ENCODE results near the gene MCF2L. TPM values are rescaled to one million over a fixed set of nuclear protein-coding genes. Genes with fewer than 3 reads are reported as not detected.

The MCF2L gene
- total RNA-seq, 4 donors from 2014 or later, result 62.1 to 186 (median 91.3) TPM

- Histone ChIP-seq H3K27ac (no peak overlapping the region), H3K27me3 (no peaks in the 10 kb centered on the region), H3K4me3 (no peak overlapping the region), H3K9me3 (no peaks in the 10 kb centered on the region), H3K4me1 (no peaks in the 10 kb centered on the region), H3K36me3 (no peaks in the 10 kb centered on the region)
- DNase-seq, result peak; percentile 3
- 80% methylated on average over 9 of the region's 9 CpGs; no CpG with 5 or more reads in 1 of the 2 donors for WGBS, 2 donors (ENCODE audit: low coverage in 1 of 2)
- no peak for TF ChIP-seq POLR2A (IDR thresholded peaks at IDR 0.05)
- TF ChIP-seq POLR2AphosphoS5 (IDR thresholded peaks at IDR 0.05), result no peak
- no peak for TF ChIP-seq CTCF (IDR thresholded peaks at IDR 0.05)
- in situ Hi-C loops (cut with MboI; ENCODE audit: low pct_ligation_motif_present in 1 of 4, low pct_unique_long_range_greater_than_20kb in 1 of 4, low sequenced_read_pairs in 3 of 4), result loop anchor here in 1 of 4 donors (25.0 kb wide), 1 partner anchor 425 kb away; no protein-coding TSS in a partner anchor
- intact Hi-C loops (cut with DNase I; ENCODE audit: low total_unique reads), result no loop called here
Observed at GRCh38 chr13:112962396-112962795, 6.6 kb upstream of the MCF2L start.

- Histone ChIP-seq H3K27me3 (no peaks in the 10 kb centered on the region), H3K4me1 (peaks cover 0 to 5% (median 0%) of the 10 kb centered on the region in 4 donors), H3K36me3 (no peaks in the 10 kb centered on the region), H3K27ac (no peak overlapping the region), H3K4me3 (no peak overlapping the region), H3K9me3 (no peaks in the 10 kb centered on the region)
- intact Hi-C loops (cut with DNase I; ENCODE audit: low total_unique reads), result no loop called here
- WGBS, 2 donors (ENCODE audit: low coverage in 1 of 2), result 83% methylated on average over 16 of the region's 16 CpGs; no CpG with 5 or more reads in 1 of the 2 donors
- in situ Hi-C loops (cut with MboI; ENCODE audit: low pct_ligation_motif_present in 1 of 4, low pct_unique_long_range_greater_than_20kb in 1 of 4, low sequenced_read_pairs in 3 of 4), result loop anchor here in 1 of 4 donors (25.0 kb wide), 1 partner anchor 424 kb away; no protein-coding TSS in a partner anchor
- peak; percentile 2 for DNase-seq
- no peak for TF ChIP-seq POLR2A (IDR thresholded peaks at IDR 0.05)
- TF ChIP-seq CTCF (IDR thresholded peaks at IDR 0.05), result no peak
- TF ChIP-seq POLR2AphosphoS5 (IDR thresholded peaks at IDR 0.05), result no peak
- no peak for TF ChIP-seq EP300 (IDR thresholded peaks at IDR 0.05; ENCODE audit: low read depth)
Observed at GRCh38 chr13:112962911-112963625, 5.9 kb upstream of the MCF2L start.

- H3K36me3 ChIP-seq, result no peaks in the 10 kb centered on the region
- intact Hi-C loops (cut with DNase I; ENCODE audit: low total_unique reads) (no loop called here), in situ Hi-C loops (cut with MboI; ENCODE audit: low pct_ligation_motif_present in 1 of 4, low pct_unique_long_range_greater_than_20kb in 1 of 4, low sequenced_read_pairs in 3 of 4) (loop anchor here in 1 of 4 donors (25.0 kb wide), 1 partner anchor 424 kb away; no protein-coding TSS in a partner anchor)
- H3K4me1 ChIP-seq, result peaks cover 0 to 9% (median 3%) of the 10 kb centered on the region in 4 donors
- 91% methylated on average over 11 of the region's 11 CpGs; no CpG with 5 or more reads in 1 of the 2 donors for WGBS, 2 donors (ENCODE audit: low coverage in 1 of 2)
- H3K27me3 ChIP-seq, result peaks cover 6% of the 10 kb centered on the region
- no peaks in the 10 kb centered on the region for H3K9me3 ChIP-seq
- TF ChIP-seq CTCF (IDR thresholded peaks at IDR 0.05) (no peak), POLR2A (IDR thresholded peaks at IDR 0.05) (no peak), EP300 (IDR thresholded peaks at IDR 0.05; ENCODE audit: low read depth) (no peak), POLR2AphosphoS5 (IDR thresholded peaks at IDR 0.05) (no peak)
- no peak overlapping the region for H3K27ac ChIP-seq
- H3K4me3 ChIP-seq, result no peak overlapping the region
- DNase-seq, result peak; percentile 6
Observed at GRCh38 chr13:112963641-112964040, 5.4 kb upstream of the MCF2L start.

GRCh38 chr13:112964971-112965492 is 4.0 kb upstream of the MCF2L start:
- peaks cover 16% of the 10 kb centered on the region for H3K27me3 ChIP-seq
- WGBS, 2 donors (ENCODE audit: low coverage in 1 of 2), result 49% methylated on average over 12 of the region's 12 CpGs; no CpG with 5 or more reads in 1 of the 2 donors
- H3K4me1 ChIP-seq, result peaks cover 0 to 18% (median 7%) of the 10 kb centered on the region in 4 donors
- H3K4me3 ChIP-seq, result no peak overlapping the region
- TF ChIP-seq CTCF (IDR thresholded peaks at IDR 0.05), result no peak
- TF ChIP-seq EP300 (IDR thresholded peaks at IDR 0.05; ENCODE audit: low read depth), result no peak
- TF ChIP-seq POLR2AphosphoS5 (IDR thresholded peaks at IDR 0.05), result no peak
- no peak for TF ChIP-seq POLR2A (IDR thresholded peaks at IDR 0.05)
- peak; percentile 8 for DNase-seq
- no peaks in the 10 kb centered on the region for H3K36me3 ChIP-seq
- H3K9me3 ChIP-seq, result no peaks in the 10 kb centered on the region
- intact Hi-C loops (cut with DNase I; ENCODE audit: low total_unique reads), result no loop called here
- in situ Hi-C loops (cut with MboI; ENCODE audit: low pct_ligation_motif_present in 1 of 4, low pct_unique_long_range_greater_than_20kb in 1 of 4, low sequenced_read_pairs in 3 of 4), result loop anchor here in 1 of 4 donors (25.0 kb wide), 1 partner anchor 422 kb away; no protein-coding TSS in a partner anchor
- no peak overlapping the region for H3K27ac ChIP-seq

Data from transverse colon (tissue), 4 donors.